B cell (primary cell): Measurements from ENCODE around the gene NLGN1. TPM values are rescaled to one million over a fixed set of nuclear protein-coding genes. Genes with fewer than 3 reads are reported as not detected.

ENCODE experiments used
- ATAC-seq: fragments of 200-7000 bp; cut with Tn5 transposase; one replicate; pipeline ENCODE4 v1.10.0; 2021; ENCODE audit warnings: low read depth, mild to moderate bottlenecking, moderate number of reproducible peaks, moderate library complexity
- CTCF ChIA-PET: fragments of 350-600 bp; sonication (Branson Sonifier 250); formaldehyde crosslinking; loops from one replicate; lab custom pipeline; 2021; ENCODE audit warnings: antibody characterized with exemption, inconsistent platforms; lab: Charles Lee
- POLR2A ChIA-PET: fragments of 350-600 bp; sonication (Branson Sonifier 250); formaldehyde crosslinking; loops from one replicate; lab custom pipeline; 2021; ENCODE audit warnings: antibody characterized with exemption; lab: Charles Lee
- DNase-seq: peaks from one replicate; pipeline ENCODE4 v3.0.0; 2013
- H2AFZ ChIP-seq: 2 replicates; pipeline ENCODE4 v1.6.1; 2012; ENCODE audit warnings: mild to moderate bottlenecking, low read depth, low read length; ENCODE audit not compliant: insufficient read depth, poor library complexity, severe bottlenecking
- H3K27ac ChIP-seq, 2 donors: 1 replicate in 1 of 2; 2 replicates in 1 of 2; pipeline ENCODE4 v1.5.1; 2012 to 2013; ENCODE audit warnings: low read length in 2 of 2, mild to moderate bottlenecking in 2 of 2, moderate library complexity in 1 of 2
- H3K27me3 ChIP-seq, 4 experiments: fragments of 200-600 bp in 1 of 4; sonication (generic) in 1 of 4; replicated peaks in 1 of 4; 1 replicate in 2 of 4; 2 replicates in 2 of 4; pipeline versions ENCODE4 v1.6.1 to v1.7.0; 2013 to 2016; ENCODE audit warnings: low read length in 3 of 4, mild to moderate bottlenecking in 2 of 4, mixed read lengths in 1 of 4, moderate library complexity in 1 of 4; ENCODE audit not compliant: insufficient read depth in 4 of 4, control insufficient read depth in 3 of 4; ENCODE audit errors: control extremely low read depth in 1 of 4
- H3K36me3 ChIP-seq, 2 experiments: replicated peaks in 1 of 2; 1 replicate in 1 of 2; 2 replicates in 1 of 2; pipeline versions ENCODE4 v1.6.1 to v1.7.1; 2013; ENCODE audit warnings: low read length in 1 of 2; ENCODE audit not compliant: insufficient read depth in 2 of 2, control insufficient read depth in 1 of 2; ENCODE audit errors: control extremely low read depth in 1 of 2, extremely low read depth in 1 of 2
- H3K4me1 ChIP-seq, 2 donors: fragments of 200-600 bp in 1 of 2; sonication (generic) in 1 of 2; 1 replicate in 1 of 2; 2 replicates in 1 of 2; pipeline versions ENCODE4 v1.5.1 to v1.6.1; 2013 to 2017; ENCODE audit warnings: low read length in 2 of 2; ENCODE audit not compliant: control insufficient read depth in 2 of 2, insufficient read depth in 2 of 2
- H3K4me2 ChIP-seq: replicated peaks from 2 replicates; pipeline ENCODE3; 2012; ENCODE audit warnings: mild to moderate bottlenecking, low read depth, low read length; ENCODE audit not compliant: poor library complexity, severe bottlenecking
- H3K4me3 ChIP-seq, 5 experiments: fragments of 200-600 bp in 1 of 5; sonication (generic) in 1 of 5; 1 replicate in 3 of 5; 2 replicates in 2 of 5; pipeline versions ENCODE4 v1.5.1 to v1.7.0; 2011 to 2016; ENCODE audit warnings: low read length in 4 of 5, mild to moderate bottlenecking in 4 of 5, low read depth in 2 of 5, control low read depth in 1 of 5, moderate library complexity in 1 of 5; ENCODE audit not compliant: insufficient read depth in 1 of 5; ENCODE audit errors: control extremely low read depth in 1 of 5, extremely low read depth in 1 of 5
- H3K79me2 ChIP-seq: fragments of 200-600 bp; sonication (generic); one replicate; pipeline ENCODE4 v1.6.0; 2016; ENCODE audit warnings: low read length; ENCODE audit not compliant: control insufficient read depth, insufficient read depth
- H3K9ac ChIP-seq: fragments of 200-600 bp; sonication (generic); 2 replicates; pipeline ENCODE4 v1.6.1; 2017; ENCODE audit warnings: mild to moderate bottlenecking, low read length, moderate library complexity
- H3K9me3 ChIP-seq, 3 donors: one replicate each; pipeline versions ENCODE4 v1.6.1 to v1.7.1; 2013; ENCODE audit warnings: low read length in 2 of 3; ENCODE audit not compliant: control insufficient read depth in 2 of 3, insufficient read depth in 1 of 3; ENCODE audit errors: control extremely low read depth in 1 of 3
- H4K20me1 ChIP-seq: 2 replicates; pipeline ENCODE4 v1.6.0; 2012; ENCODE audit warnings: mild to moderate bottlenecking, low read length; ENCODE audit not compliant: insufficient read depth, control insufficient read depth, poor library complexity, severe bottlenecking
- H3K27ac Mint-ChIP-seq: one replicate; pipeline ENCODE4 v1.8.0; 2021; ENCODE audit warnings: mixed read lengths
- H3K27me3 Mint-ChIP-seq: one replicate; pipeline ENCODE4 v1.8.0; 2021; ENCODE audit warnings: mixed read lengths
- H3K4me1 Mint-ChIP-seq: one replicate; pipeline ENCODE4 v1.8.0; 2021; ENCODE audit warnings: mixed read lengths
- H3K4me3 Mint-ChIP-seq: one replicate; pipeline ENCODE4 v1.8.0; 2021; ENCODE audit warnings: mixed read lengths
- H3K9me3 Mint-ChIP-seq: one replicate; pipeline ENCODE4 v1.8.0; 2022; ENCODE audit warnings: mixed read lengths; ENCODE audit not compliant: insufficient read depth
- EZH2 ChIP-seq: IDR thresholded peaks from 2 replicates; pipeline ENCODE4 v1.6.1; 2012; ENCODE audit warnings: borderline replicate concordance, low read depth, mild to moderate bottlenecking, moderate library complexity, low read length; ENCODE audit not compliant: insufficient read depth, poor library complexity, severe bottlenecking
- WGBS: methylation state at CpG from one replicate; pipeline ENCODE4 v1.1.5; 2013; ENCODE audit warnings: missing lambda C conversion rate; ENCODE audit not compliant: insufficient coverage; 5-methylcytosine and 5-hydroxymethylcytosine counted together
- intact Hi-C: fragments of 100-400 bp; cut with micrococcal nuclease; formaldehyde crosslinking; loops from one replicate; pipeline ENCODE4 v1.10.0; 2022
- polyA plus RNA-seq: library from polyadenylated mRNA; depleted of rRNA; stranded (reverse); fragments of >200 nt; gene quantifications from 2 replicates; pipeline ENCODE4 v1.2.3, GENCODE V29; 2012
- total RNA-seq, 2 donors: library from RNA; stranded (reverse); fragments of 120-200 nt in 1 of 2; gene quantifications; 1 replicate in 1 of 2; 2 replicates in 1 of 2; pipeline versions ENCODE4 v1.2.3 to v1.2.4, GENCODE V29; 2013 to 2022
- TF ChIP-seq, protein P1 (sequence below): fragments of 200-600 bp; IDR thresholded peaks from one replicate; pipeline ENCODE4 v1.8.0; 2022; ENCODE audit warnings: antibody characterized with exemption, mild to moderate bottlenecking

The NLGN1 gene
- total and polyA plus RNA-seq, 2 donors (not counting 1 experiment from before 2014, with no cell fraction given): not detected

DNA sequence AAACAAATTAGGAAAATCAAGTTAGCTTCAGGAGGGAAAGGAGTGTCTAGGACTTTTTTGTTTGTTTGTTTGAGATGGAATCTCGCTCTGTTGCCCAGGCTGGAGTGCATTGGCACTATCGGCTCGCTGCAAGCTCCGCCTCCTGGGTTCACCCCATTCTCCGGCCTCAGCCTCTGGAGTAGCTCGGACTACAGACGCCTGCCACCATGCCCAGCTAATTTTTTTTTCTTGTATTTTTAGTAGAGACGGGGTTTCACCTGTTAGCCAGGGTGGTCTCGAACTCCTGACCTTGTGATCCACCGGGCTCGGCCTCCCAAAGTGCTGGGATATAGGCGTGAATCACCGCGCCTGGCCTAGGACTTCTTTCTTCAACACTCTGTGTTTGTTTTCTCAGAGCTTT is 171.1 kb downstream of the NLGN1 start:
- Histone ChIP-seq H3K9ac (no peak overlapping the region), H3K79me2 (no peaks in the 10 kb centered on the region), H3K9me3 (peaks cover 0 to 3% (median 2%) of the 10 kb centered on the region in 3 donors), H3K36me3 (no peaks in the 10 kb centered on the region), H2AFZ (no peak overlapping the region), H3K27ac (no peak overlapping the region), H3K4me3 (no peak overlapping the region), H4K20me1 (no peaks in the 10 kb centered on the region), H3K27me3 (no peaks in the 10 kb centered on the region), H3K4me2 (no peak overlapping the region), H3K4me1 (no peaks in the 10 kb centered on the region)
- no peaks in the 10 kb centered on the region for H3K27me3 Mint-ChIP-seq
- H3K4me3 Mint-ChIP-seq: no peak overlapping the region
- no peaks in the 10 kb centered on the region for H3K4me1 Mint-ChIP-seq
- no peak overlapping the region for H3K27ac Mint-ChIP-seq
- no peak for ATAC-seq
- intact Hi-C loops: no loop called here
- peaks cover 2% of the 10 kb centered on the region for H3K9me3 Mint-ChIP-seq
- whole genome bisulfite sequencing: 96% methylated on average over 12 of the region's 14 CpGs
- ChIA-PET POLR2A (no interaction called here), CTCF (no interaction called here)
- no peak for DNase-seq
- TF ChIP-seq, protein P1, sequence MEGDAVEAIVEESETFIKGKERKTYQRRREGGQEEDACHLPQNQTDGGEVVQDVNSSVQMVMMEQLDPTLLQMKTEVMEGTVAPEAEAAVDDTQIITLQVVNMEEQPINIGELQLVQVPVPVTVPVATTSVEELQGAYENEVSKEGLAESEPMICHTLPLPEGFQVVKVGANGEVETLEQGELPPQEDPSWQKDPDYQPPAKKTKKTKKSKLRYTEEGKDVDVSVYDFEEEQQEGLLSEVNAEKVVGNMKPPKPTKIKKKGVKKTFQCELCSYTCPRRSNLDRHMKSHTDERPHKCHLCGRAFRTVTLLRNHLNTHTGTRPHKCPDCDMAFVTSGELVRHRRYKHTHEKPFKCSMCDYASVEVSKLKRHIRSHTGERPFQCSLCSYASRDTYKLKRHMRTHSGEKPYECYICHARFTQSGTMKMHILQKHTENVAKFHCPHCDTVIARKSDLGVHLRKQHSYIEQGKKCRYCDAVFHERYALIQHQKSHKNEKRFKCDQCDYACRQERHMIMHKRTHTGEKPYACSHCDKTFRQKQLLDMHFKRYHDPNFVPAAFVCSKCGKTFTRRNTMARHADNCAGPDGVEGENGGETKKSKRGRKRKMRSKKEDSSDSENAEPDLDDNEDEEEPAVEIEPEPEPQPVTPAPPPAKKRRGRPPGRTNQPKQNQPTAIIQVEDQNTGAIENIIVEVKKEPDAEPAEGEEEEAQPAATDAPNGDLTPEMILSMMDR: no peak
- TF ChIP-seq EZH2: no peak

DNA sequence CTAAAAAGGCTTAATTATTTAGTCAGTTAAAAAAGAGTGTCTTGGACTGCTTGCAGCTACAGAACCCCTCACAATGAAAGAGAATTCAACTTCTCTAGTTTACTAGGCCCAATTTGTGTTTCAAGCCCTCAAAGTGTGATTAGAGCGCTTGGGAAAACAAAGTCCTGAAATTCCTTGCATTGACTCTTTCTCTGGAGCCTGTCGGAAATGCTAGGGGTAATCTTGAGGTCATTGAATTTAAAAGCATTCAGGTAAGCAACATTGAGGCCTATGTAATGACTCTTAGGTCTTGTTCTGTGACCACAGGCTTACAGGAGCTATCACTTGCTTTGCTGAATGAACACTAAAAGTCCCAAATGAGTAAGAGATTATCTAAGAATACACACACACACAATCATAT is 186.0 kb downstream of the NLGN1 start:
- Histone ChIP-seq H3K9ac (no peak overlapping the region), H3K27me3 (peaks cover 0 to 7% (median 3%) of the 10 kb centered on the region in 4 experiments), H3K79me2 (no peaks in the 10 kb centered on the region), H3K9me3 (peaks cover 0 to 4% (median 1%) of the 10 kb centered on the region in 3 donors), H3K36me3 (no peaks in the 10 kb centered on the region), H3K4me2 (no peak overlapping the region), H3K4me1 (no peaks in the 10 kb centered on the region), H3K4me3 (no peak overlapping the region), H4K20me1 (no peaks in the 10 kb centered on the region), H2AFZ (no peak overlapping the region), H3K27ac (no peak overlapping the region)
- peaks cover 24% of the 10 kb centered on the region for H3K27me3 Mint-ChIP-seq
- no peak overlapping the region for H3K4me3 Mint-ChIP-seq
- TF ChIP-seq, protein P1: no peak
- TF ChIP-seq EZH2: no peak
- H3K27ac Mint-ChIP-seq: no peak overlapping the region
- no peak for ATAC-seq
- 94% methylated on average over 2 of the region's 2 CpGs for WGBS
- H3K4me1 Mint-ChIP-seq: no peaks in the 10 kb centered on the region
- H3K9me3 Mint-ChIP-seq: no peaks in the 10 kb centered on the region
- intact Hi-C loops: no loop called here
- no peak for DNase-seq
- ChIA-PET POLR2A (no interaction called here), CTCF (interaction anchor here (0.7 kb wide), 2 partner anchors 8 to 364 kb away, joined by 3 to 5 read pairs; no protein-coding TSS in a partner anchor)
